Prostate gland (tissue), 2 donors: Measurements from ENCODE around the gene UGGT1. TPM values are rescaled to one million over a fixed set of nuclear protein-coding genes. Genes with fewer than 3 reads are reported as not detected.

Experiments used
- DNase-seq: peaks from one replicate; pipeline ENCODE4 v3.0.0-alpha.2; 2019; ENCODE audit warnings: low spot score
- H3K27ac ChIP-seq, 2 donors: fragments of 200-600 bp; sonication (generic); 2 replicates each; pipeline ENCODE4 v1.5.1; 2017 to 2019
- H3K27me3 ChIP-seq: fragments of 200-600 bp; sonication (generic); replicated peaks from 2 replicates; pipeline ENCODE4 v1.5.1; 2019; ENCODE audit not compliant: insufficient read depth
- H3K36me3 ChIP-seq, 2 donors: fragments of 200-600 bp; sonication (generic); 1 replicate in 1 of 2; 2 replicates in 1 of 2; pipeline versions ENCODE4 v1.5.1 to v1.8.1; 2017 to 2019
- H3K4me1 ChIP-seq: fragments of 200-600 bp; sonication (generic); replicated peaks from 2 replicates; pipeline ENCODE4 v1.5.1; 2019
- H3K4me3 ChIP-seq, 2 donors: fragments of 200-600 bp; sonication (generic); 2 replicates each; pipeline ENCODE4 v1.5.1; 2017 to 2019
- H3K9me3 ChIP-seq: fragments of 200-600 bp; sonication (generic); 2 replicates; pipeline ENCODE4 v1.5.1; 2017
- CTCF ChIP-seq, 4 experiments: fragments of 200-600 bp in 2 of 4; fragments of 450-650 bp in 2 of 4; sonication (generic) in 2 of 4; IDR thresholded peaks; 1 replicate in 3 of 4; 2 replicates in 1 of 4; pipeline ENCODE4 v1.5.1; 2016 to 2019; ENCODE audit warnings: antibody characterized with exemption in 4 of 4, mild to moderate bottlenecking in 2 of 4, moderate library complexity in 2 of 4
- POLR2A ChIP-seq: fragments of 450-650 bp; IDR thresholded peaks from one replicate; pipeline ENCODE4 v1.6.1; 2016; ENCODE audit warnings: antibody characterized with exemption, mild to moderate bottlenecking
- POLR2AphosphoS5 ChIP-seq: sonication (generic); formaldehyde crosslinking; IDR thresholded peaks from one replicate; pipeline ENCODE4 v1.6.1; 2017; ENCODE audit warnings: antibody characterized with exemption
- WGBS: methylation state at CpG from one replicate; pipeline ENCODE4 v1.1.5; 2018; 5-methylcytosine and 5-hydroxymethylcytosine counted together
- intact Hi-C: fragments of 100-400 bp; cut with DNase I; formaldehyde crosslinking; loops from one replicate; pipeline ENCODE4 v1.14.2; 2022
- total RNA-seq, 2 donors: library from RNA; depleted of rRNA; stranded (reverse); fragments of >200 nt; gene quantifications; one replicate each; pipeline ENCODE4 v1.1.0, GENCODE V29; 2016

Gene UGGT1
- total RNA-seq, 2 donors from 2014 or later = 34.7 to 45.2 TPM

- TF ChIP-seq POLR2AphosphoS5 = no peak
- WGBS = under 1% methylated on average over 4 of the region's 4 CpGs
- Histone ChIP-seq H3K4me1 (peaks cover 6% of the 10 kb centered on the region), H3K36me3 (no peaks in the 10 kb centered on the region), H3K9me3 (no peaks in the 10 kb centered on the region), H3K4me3 (peak overlapping the region; percentile 85 to 91), H3K27me3 (no peaks in the 10 kb centered on the region), H3K27ac (peak overlapping the region; percentile 70 to 81)
- no peak for DNase-seq
- intact Hi-C loops = loop anchor here (10.0 kb wide), 1 partner anchor 226 kb away; no protein-coding TSS in a partner anchor
Observed at GRCh38 chr2:128090575-128090944, 440 bp upstream of the UGGT1 start.

GRCh38 chr2:128091726-128092080 is 703 bp downstream of the UGGT1 start:
- peaks cover 6% of the 10 kb centered on the region for H3K4me1 ChIP-seq
- peak overlapping the region in 1 of 2 donors; percentile 70 for H3K27ac ChIP-seq
- no peaks in the 10 kb centered on the region for H3K27me3 ChIP-seq
- H3K9me3 ChIP-seq = no peaks in the 10 kb centered on the region
- H3K4me3 ChIP-seq = peak overlapping the region; percentile 85 to 91
- DNase-seq = no peak
- H3K36me3 ChIP-seq = no peaks in the 10 kb centered on the region
- WGBS = under 1% methylated on average over 9 of the region's 9 CpGs
- TF ChIP-seq CTCF (IDR thresholded peaks at IDR 0.05) (no peak), POLR2AphosphoS5 (no peak), POLR2A (no peak)
- intact Hi-C loops = loop anchor here (1.0 to 10.0 kb wide), 2 partner anchors 63 to 227 kb away; partner anchors contain the start of gene SAP130

- no peaks in the 10 kb centered on the region for H3K27me3 ChIP-seq
- H3K27ac ChIP-seq = no peak overlapping the region
- DNase-seq = no peak
- no peak for TF ChIP-seq POLR2A
- no peak for TF ChIP-seq POLR2AphosphoS5
- no peak for TF ChIP-seq CTCF (IDR thresholded peaks at IDR 0.05)
- no peaks in the 10 kb centered on the region for H3K9me3 ChIP-seq
- no peaks in the 10 kb centered on the region for H3K36me3 ChIP-seq
- peaks cover 6% of the 10 kb centered on the region for H3K4me1 ChIP-seq
- H3K4me3 ChIP-seq = no peak overlapping the region
- 85% methylated on average over 3 of the region's 3 CpGs for WGBS
- intact Hi-C loops = loop anchor here (10.0 kb wide), 1 partner anchor 228 kb away; no protein-coding TSS in a partner anchor
Observed at GRCh38 chr2:128092656-128093055, 1.7 kb downstream of the UGGT1 start.

GRCh38 chr2:128093762-128094161 is 2.8 kb downstream of the UGGT1 start:
- Histone ChIP-seq H3K27me3 (no peaks in the 10 kb centered on the region), H3K4me3 (no peak overlapping the region), H3K9me3 (no peaks in the 10 kb centered on the region), H3K36me3 (no peaks in the 10 kb centered on the region), H3K4me1 (peaks cover 6% of the 10 kb centered on the region), H3K27ac (no peak overlapping the region)
- intact Hi-C loops = loop anchor here (10.0 kb wide), 1 partner anchor 229 kb away; no protein-coding TSS in a partner anchor
- no peak for DNase-seq
- 79% methylated on average over 5 of the region's 5 CpGs for WGBS
- no peak for TF ChIP-seq POLR2A
- no peak for TF ChIP-seq POLR2AphosphoS5
- TF ChIP-seq CTCF (IDR thresholded peaks at IDR 0.05) = no peak

- intact Hi-C loops = loop anchor here (10.0 kb wide), 1 partner anchor 230 kb away; no protein-coding TSS in a partner anchor
- peaks cover 6% of the 10 kb centered on the region for H3K4me1 ChIP-seq
Observed at GRCh38 chr2:128095201-128095600, 4.2 kb downstream of the UGGT1 start.

More at GRCh38 chr2:128095201-128095600, 4.2 kb downstream of the UGGT1 start:
- no peak for DNase-seq
- Histone ChIP-seq H3K27ac (no peak overlapping the region), H3K4me3 (no peak overlapping the region), H3K9me3 (no peaks in the 10 kb centered on the region), H3K36me3 (no peaks in the 10 kb centered on the region), H3K27me3 (no peaks in the 10 kb centered on the region)
- no peak for TF ChIP-seq CTCF (IDR thresholded peaks at IDR 0.05)
- no peak for TF ChIP-seq POLR2A
- TF ChIP-seq POLR2AphosphoS5 = no peak
- WGBS = 37% methylated on average over 3 of the region's 3 CpGs
